Mesenchymal stem cell (in vitro differentiated cells and primary cell): ENCODE results near the gene FAM20A.

ENCODE experiments used
- DNase-seq: peaks from one replicate; pipeline ENCODE4 v3.0.0-alpha.2; 2013
- H2AFZ ChIP-seq: one replicate; pipeline ENCODE4 v1.6.1; 2013; ENCODE audit warnings: low read depth, mild to moderate bottlenecking, control low read depth, inconsistent platforms, low read length, moderate library complexity
- H2AK5ac ChIP-seq: 2 replicates; pipeline ENCODE4 v1.6.1; 2013; ENCODE audit warnings: low read length, moderate library complexity, mild to moderate bottlenecking, inconsistent platforms; ENCODE audit not compliant: severe bottlenecking
- H2BK120ac ChIP-seq: one replicate; pipeline ENCODE4 v1.6.1; 2013; ENCODE audit warnings: low read depth, mild to moderate bottlenecking, inconsistent platforms, low read length, moderate library complexity
- H2BK12ac ChIP-seq, 2 experiments: one replicate each; pipeline ENCODE4 v1.6.1; 2013; ENCODE audit warnings: inconsistent platforms in 2 of 2, low read length in 2 of 2, mild to moderate bottlenecking in 2 of 2, moderate library complexity in 2 of 2, control low read depth in 1 of 2
- H2BK15ac ChIP-seq: one replicate; pipeline ENCODE4 v1.6.1; 2013; ENCODE audit warnings: mild to moderate bottlenecking, low read depth, inconsistent platforms; ENCODE audit not compliant: poor library complexity, severe bottlenecking
- H2BK5ac ChIP-seq: 2 replicates; pipeline ENCODE4 v1.6.1; 2013; ENCODE audit warnings: low read depth, mild to moderate bottlenecking, low read length, control low read depth, inconsistent platforms; ENCODE audit not compliant: poor library complexity, severe bottlenecking
- H3K14ac ChIP-seq, 2 experiments: one replicate each; pipeline ENCODE4 v1.6.1; 2013; ENCODE audit warnings: inconsistent platforms in 2 of 2, low read length in 2 of 2, control low read depth in 1 of 2, mild to moderate bottlenecking in 1 of 2, moderate library complexity in 1 of 2
- H3K18ac ChIP-seq, 2 experiments: one replicate each; pipeline ENCODE4 v1.6.1; 2013; ENCODE audit warnings: inconsistent platforms in 2 of 2, low read length in 2 of 2, control low read depth in 1 of 2, low read depth in 1 of 2, mild to moderate bottlenecking in 1 of 2
- H3K23ac ChIP-seq, 2 experiments: one replicate each; pipeline ENCODE4 v1.6.1; 2013; ENCODE audit warnings: inconsistent platforms in 2 of 2, low read length in 2 of 2, mild to moderate bottlenecking in 2 of 2, moderate library complexity in 2 of 2, control low read depth in 1 of 2
- H3K27ac ChIP-seq: 2 replicates; pipeline ENCODE4 v1.5.1; 2013; ENCODE audit warnings: mild to moderate bottlenecking, moderate library complexity, low read length, control low read depth, inconsistent platforms; ENCODE audit not compliant: poor library complexity, severe bottlenecking
- H3K27me3 ChIP-seq, 2 experiments: 2 replicates each; pipeline versions ENCODE4 v1.6.1 to v1.7.0; 2013; ENCODE audit warnings: low read length in 2 of 2, mild to moderate bottlenecking in 2 of 2, moderate library complexity in 2 of 2, control low read depth in 1 of 2, inconsistent platforms in 1 of 2; ENCODE audit not compliant: control insufficient read depth in 1 of 2, insufficient read depth in 1 of 2
- H3K36me3 ChIP-seq, 2 experiments: 2 replicates each; pipeline versions ENCODE4 v1.6.1 to v1.7.0; 2013; ENCODE audit warnings: low read length in 2 of 2, control low read depth in 1 of 2, inconsistent platforms in 1 of 2, low read depth in 1 of 2, mild to moderate bottlenecking in 1 of 2; ENCODE audit not compliant: insufficient read depth in 2 of 2, control insufficient read depth in 1 of 2
- H3K4ac ChIP-seq, 2 experiments: one replicate each; pipeline ENCODE4 v1.6.1; 2013; ENCODE audit warnings: inconsistent platforms in 2 of 2, low read length in 2 of 2, mild to moderate bottlenecking in 2 of 2, moderate library complexity in 2 of 2, control low read depth in 1 of 2, low read depth in 1 of 2
- H3K4me1 ChIP-seq: 2 replicates; pipeline ENCODE4 v1.6.1; 2013; ENCODE audit warnings: low read depth, low read length, control low read depth; ENCODE audit not compliant: control insufficient read depth, insufficient read depth
- H3K4me2 ChIP-seq: 2 replicates; pipeline ENCODE4 v1.6.1; 2013; ENCODE audit warnings: low read length, mild to moderate bottlenecking, inconsistent platforms; ENCODE audit not compliant: poor library complexity, severe bottlenecking
- H3K4me3 ChIP-seq, 2 experiments: 2 replicates each; pipeline versions ENCODE4 v1.5.1 to v1.7.0; 2013; ENCODE audit warnings: low read length in 2 of 2, mild to moderate bottlenecking in 2 of 2, control low read depth in 1 of 2, low read depth in 1 of 2; ENCODE audit not compliant: insufficient read depth in 1 of 2
- H3K79me1 ChIP-seq: replicated peaks from 2 replicates; pipeline ENCODE4 v1.6.1; 2013; ENCODE audit warnings: mild to moderate bottlenecking, control low read depth, low read length, inconsistent platforms; ENCODE audit not compliant: poor library complexity, severe bottlenecking
- H3K9ac ChIP-seq: 2 replicates; pipeline ENCODE4 v1.7.0; 2013; ENCODE audit warnings: mild to moderate bottlenecking, low read length, moderate library complexity
- H3K9me3 ChIP-seq: 2 replicates; pipeline ENCODE4 v1.7.0; 2013; ENCODE audit warnings: mild to moderate bottlenecking, low read length; ENCODE audit not compliant: control insufficient read depth
- H4K8ac ChIP-seq: one replicate; pipeline ENCODE4 v1.6.1; 2013; ENCODE audit warnings: inconsistent platforms, mild to moderate bottlenecking, low read length, moderate library complexity
- H4K91ac ChIP-seq: one replicate; pipeline ENCODE4 v1.6.1; 2013; ENCODE audit warnings: mild to moderate bottlenecking, low read length, inconsistent platforms
- WGBS: methylation state at CpG from one replicate; pipeline ENCODE4 v1.1.7; 2013; ENCODE audit warnings: mixed read lengths; 5-methylcytosine and 5-hydroxymethylcytosine counted together

FAM20A gene

GRCh38 chr17:68560966-68561720 lies 40.0 kb downstream of the FAM20A start:
- DNase-seq = no peak
- WGBS = no CpG with 5 or more reads among the region's 3 CpGs
- H3K18ac ChIP-seq = no peak overlapping the region
- H3K27me3 ChIP-seq = peaks cover 0 to 13% of the 10 kb centered on the region in 2 experiments
- H3K79me1 ChIP-seq = no peaks in the 10 kb centered on the region
- no peak overlapping the region for H2BK5ac ChIP-seq
- H4K8ac ChIP-seq = no peak overlapping the region
- H3K14ac ChIP-seq = no peak overlapping the region
- H2BK12ac ChIP-seq = no peak overlapping the region
- H3K36me3 ChIP-seq = peaks cover 0 to 65% of the 10 kb centered on the region in 2 experiments
- H3K4me3 ChIP-seq = no peak overlapping the region
- no peak overlapping the region for H2AFZ ChIP-seq
- no peak overlapping the region for H2BK15ac ChIP-seq
- H3K23ac ChIP-seq = no peak overlapping the region
- no peak overlapping the region for H2AK5ac ChIP-seq
- H3K9ac ChIP-seq = no peak overlapping the region
- H4K91ac ChIP-seq = no peak overlapping the region
- no peak overlapping the region for H3K4me2 ChIP-seq
- no peaks in the 10 kb centered on the region for H3K9me3 ChIP-seq
- H2BK120ac ChIP-seq = no peak overlapping the region
- no peaks in the 10 kb centered on the region for H3K4me1 ChIP-seq
- H3K4ac ChIP-seq = no peak overlapping the region
- no peak overlapping the region for H3K27ac ChIP-seq

- no peak for DNase-seq
- no peaks in the 10 kb centered on the region for H3K79me1 ChIP-seq
- H3K4me2 ChIP-seq = no peak overlapping the region
- H2BK12ac ChIP-seq = no peak overlapping the region
- H2BK15ac ChIP-seq = no peak overlapping the region
- no peak overlapping the region for H3K18ac ChIP-seq
- no peak overlapping the region for H2BK5ac ChIP-seq
- H2BK120ac ChIP-seq = no peak overlapping the region
- no peak overlapping the region for H3K4ac ChIP-seq
- WGBS = no CpG with 5 or more reads among the region's 1 CpG
- no peak overlapping the region for H3K23ac ChIP-seq
- peaks cover 0 to 78% of the 10 kb centered on the region in 2 experiments for H3K36me3 ChIP-seq
- H2AFZ ChIP-seq = no peak overlapping the region
- no peak overlapping the region for H2AK5ac ChIP-seq
- H3K27ac ChIP-seq = no peak overlapping the region
- H4K8ac ChIP-seq = no peak overlapping the region
- no peaks in the 10 kb centered on the region for H3K4me1 ChIP-seq
- H3K14ac ChIP-seq = no peak overlapping the region
- H3K9ac ChIP-seq = no peak overlapping the region
- no peaks in the 10 kb centered on the region for H3K9me3 ChIP-seq
- no peak overlapping the region for H3K4me3 ChIP-seq
- no peak overlapping the region for H4K91ac ChIP-seq
- H3K27me3 ChIP-seq = no peaks in the 10 kb centered on the region
Observed at GRCh38 chr17:68559316-68559715, 41.9 kb downstream of the FAM20A start.

- Histone ChIP-seq H4K8ac (no peak overlapping the region), H3K14ac (no peak overlapping the region), H3K18ac (no peak overlapping the region), H3K4me2 (no peak overlapping the region), H3K4me1 (no peaks in the 10 kb centered on the region), H2BK12ac (no peak overlapping the region), H3K9ac (no peak overlapping the region), H2BK15ac (no peak overlapping the region), H3K27me3 (no peaks in the 10 kb centered on the region), H3K4ac (no peak overlapping the region), H3K79me1 (no peaks in the 10 kb centered on the region), H2BK120ac (no peak overlapping the region), H4K91ac (no peak overlapping the region), H2BK5ac (no peak overlapping the region), H3K9me3 (no peaks in the 10 kb centered on the region), H3K4me3 (no peak overlapping the region), H3K27ac (no peak overlapping the region), H3K36me3 (peaks cover 0 to 83% of the 10 kb centered on the region in 2 experiments), H2AK5ac (no peak overlapping the region), H2AFZ (no peak overlapping the region), H3K23ac (no peak overlapping the region)
- 90% methylated on average over 4 of the region's 4 CpGs for WGBS
- DNase-seq = no peak
Observed at GRCh38 chr17:68556551-68556950, 44.6 kb downstream of the FAM20A start.

- no peak for DNase-seq
- Histone ChIP-seq H3K36me3 (peaks cover 24 to 92% of the 10 kb centered on the region in 2 experiments), H3K18ac (no peak overlapping the region), H3K14ac (no peak overlapping the region), H3K79me1 (no peaks in the 10 kb centered on the region), H2BK120ac (no peak overlapping the region), H4K91ac (no peak overlapping the region), H3K4me1 (peaks cover 2% of the 10 kb centered on the region), H3K9ac (no peak overlapping the region), H4K8ac (no peak overlapping the region), H2BK12ac (no peak overlapping the region), H3K9me3 (peaks cover 12% of the 10 kb centered on the region), H3K4me2 (no peak overlapping the region), H3K4me3 (no peak overlapping the region), H2AK5ac (no peak overlapping the region), H2AFZ (no peak overlapping the region), H3K27me3 (no peaks in the 10 kb centered on the region), H3K23ac (no peak overlapping the region), H2BK5ac (no peak overlapping the region), H2BK15ac (no peak overlapping the region), H3K27ac (no peak overlapping the region), H3K4ac (no peak overlapping the region)
- 87% methylated on average over 12 of the region's 12 CpGs for WGBS
Observed at GRCh38 chr17:68544111-68544915, 56.9 kb downstream of the FAM20A start.
